Measurements from ENCODE around the gene FN3K.
A peak's percentile ranks its signal among the peaks of the same experiment; 100 is the strongest.

FN3K gene

DNA sequence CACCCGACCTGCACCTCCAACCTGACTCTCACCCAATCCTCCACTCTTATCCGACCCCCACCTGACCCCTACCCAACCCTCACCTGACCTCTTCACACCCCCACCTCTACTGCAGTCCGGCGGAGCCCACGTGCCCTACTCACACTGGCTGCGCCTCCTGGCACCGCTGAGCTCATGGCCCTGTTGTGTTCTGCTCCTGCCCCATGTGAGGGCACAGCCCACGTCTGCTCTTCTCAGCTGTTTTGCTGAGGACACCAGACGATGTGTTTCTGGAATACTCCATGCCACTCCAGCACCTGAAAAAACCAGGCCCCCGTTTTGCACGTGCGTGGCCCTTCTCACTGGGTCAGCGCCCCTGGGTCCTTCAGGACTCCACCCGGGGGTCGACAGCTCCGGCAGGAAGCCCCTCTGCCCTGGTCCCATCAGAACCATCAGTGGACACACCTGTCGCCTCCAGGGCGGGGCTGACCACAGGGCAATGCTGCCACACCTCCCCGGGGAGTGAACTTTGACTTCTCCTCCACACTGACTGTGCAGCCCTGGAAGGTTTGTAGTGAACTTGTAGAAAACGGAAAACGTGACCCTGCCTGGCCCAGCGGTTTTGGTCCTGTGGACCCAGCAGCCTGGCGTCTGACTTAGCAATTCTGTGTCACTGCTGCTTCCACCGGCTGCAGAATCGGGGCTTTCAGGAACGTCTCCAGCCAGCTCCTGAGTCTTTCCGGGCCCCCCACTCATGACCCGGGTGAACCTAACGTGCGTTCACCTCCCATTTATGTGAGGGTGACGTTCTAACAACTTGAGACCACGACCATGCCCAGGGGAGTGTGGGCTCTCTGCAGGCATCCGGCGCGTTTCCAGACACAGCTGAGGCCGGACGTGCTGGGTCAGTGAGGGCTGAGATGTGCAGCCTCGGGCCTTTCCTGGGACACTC, 31.2 kb upstream of the FN3K start:
- DNase-seq, result no peak

DNA sequence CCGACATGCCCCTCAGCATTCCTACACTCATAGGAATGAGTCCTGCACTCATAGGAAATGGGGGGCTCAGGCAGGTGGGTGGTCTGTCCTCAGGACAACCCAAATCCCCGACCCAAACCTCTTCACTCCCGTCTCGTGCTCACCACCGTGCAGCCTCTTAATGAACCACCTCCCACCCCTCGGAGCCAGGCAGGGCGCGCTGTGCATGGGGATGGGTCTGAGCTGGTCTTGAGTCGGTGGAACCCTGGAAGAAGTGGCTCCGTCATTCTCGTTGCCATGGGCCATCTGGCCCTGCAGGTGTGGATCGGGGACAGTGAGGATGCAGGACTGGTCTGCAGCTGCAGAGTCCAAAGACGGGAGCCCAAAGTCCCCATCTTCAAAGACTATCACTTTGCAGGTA, 30.5 kb upstream of the FN3K start:
- no peak for DNase-seq

DNA sequence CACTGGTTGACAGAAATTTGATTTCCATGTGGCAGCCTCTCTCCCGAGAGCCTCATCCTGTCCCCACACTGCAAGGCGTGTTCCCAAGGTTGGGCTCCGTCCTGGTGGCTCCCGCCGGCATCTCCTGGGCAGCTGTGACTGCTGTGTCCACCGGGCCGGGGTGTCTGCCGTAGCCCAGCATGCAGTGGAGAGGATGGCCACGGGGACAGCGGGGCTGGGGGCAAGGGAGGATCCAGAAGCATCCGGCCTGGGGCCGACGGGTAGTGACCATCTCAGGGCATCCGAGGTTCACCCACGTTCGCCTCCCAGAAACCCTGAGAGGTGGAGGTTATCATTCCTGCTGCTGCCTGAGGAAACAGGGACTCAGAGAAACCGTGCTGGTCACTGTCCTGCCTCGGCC, 29.7 kb upstream of the FN3K start:
- no peak for DNase-seq

DNA sequence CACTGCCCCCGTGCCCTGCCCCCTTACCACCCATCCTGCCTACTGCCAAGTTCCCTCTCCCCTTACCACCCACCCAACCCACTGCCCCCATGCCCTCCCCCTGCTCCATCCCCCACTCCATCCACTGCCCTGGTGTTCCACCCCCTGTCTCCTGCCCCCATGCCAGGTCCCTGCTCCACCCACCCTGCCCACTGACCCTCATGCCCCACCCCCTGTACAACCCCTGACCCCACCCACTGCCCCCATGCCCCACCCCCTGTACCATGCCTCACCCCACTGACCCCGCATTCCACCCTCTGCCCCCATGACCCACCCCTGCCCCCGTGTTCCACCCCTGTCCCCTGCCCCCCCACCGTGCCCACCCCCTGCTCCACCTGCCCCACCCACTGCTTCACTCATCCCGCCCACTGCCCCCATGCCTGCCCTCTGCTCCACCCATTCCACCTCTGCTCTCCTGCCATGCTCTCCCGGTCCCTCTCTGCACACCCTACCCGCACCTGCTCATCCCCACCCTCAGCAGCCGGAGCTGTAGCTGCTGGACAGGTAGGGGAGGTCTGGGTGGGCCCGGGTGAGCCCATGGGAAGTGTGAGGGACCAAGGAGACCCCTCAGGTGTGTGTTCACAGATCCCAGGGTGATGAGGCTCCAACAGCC, 26.3 kb upstream of the FN3K start:
- no peak for DNase-seq

DNA sequence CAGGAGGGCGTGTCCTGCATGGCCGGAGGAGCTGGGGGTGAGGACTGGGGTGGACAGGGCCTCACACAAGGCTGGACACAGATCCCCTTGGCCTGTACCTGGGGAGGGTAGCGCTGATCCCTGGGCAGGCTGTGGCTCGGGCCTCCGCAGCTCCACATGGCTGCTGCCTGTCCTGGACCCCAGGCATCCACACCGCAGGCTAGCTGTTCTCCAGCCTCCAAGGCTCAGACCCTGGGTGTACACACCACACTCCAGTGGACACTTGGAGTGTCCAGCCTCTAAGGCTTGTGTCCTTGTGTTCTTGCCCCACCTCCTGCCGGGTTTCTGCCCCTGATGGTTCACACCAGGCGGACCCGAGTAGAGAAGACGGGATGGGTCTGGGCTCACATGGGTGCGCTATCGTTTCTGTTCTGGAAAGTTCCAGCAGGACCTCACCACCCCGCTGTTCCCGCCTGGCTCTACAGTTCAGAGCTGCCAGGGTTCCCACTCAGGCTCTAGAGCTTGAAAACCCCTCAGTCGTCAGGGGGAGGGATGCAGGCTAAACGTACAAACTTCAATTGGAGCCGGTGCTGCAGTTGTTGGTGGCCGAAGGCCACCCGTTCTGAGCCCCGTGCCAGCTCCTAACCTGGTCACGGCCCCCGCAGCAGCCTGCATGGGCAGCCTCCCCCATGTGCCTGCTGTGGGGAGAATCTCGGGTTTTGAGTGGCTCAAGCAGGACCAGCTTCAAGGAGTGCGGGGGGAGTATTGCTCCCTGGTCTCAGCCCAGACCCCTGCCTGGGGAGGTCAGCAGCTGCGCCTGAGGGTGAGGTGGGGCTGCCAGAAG, 25.5 kb upstream of the FN3K start:
- no peak for DNase-seq

DNA sequence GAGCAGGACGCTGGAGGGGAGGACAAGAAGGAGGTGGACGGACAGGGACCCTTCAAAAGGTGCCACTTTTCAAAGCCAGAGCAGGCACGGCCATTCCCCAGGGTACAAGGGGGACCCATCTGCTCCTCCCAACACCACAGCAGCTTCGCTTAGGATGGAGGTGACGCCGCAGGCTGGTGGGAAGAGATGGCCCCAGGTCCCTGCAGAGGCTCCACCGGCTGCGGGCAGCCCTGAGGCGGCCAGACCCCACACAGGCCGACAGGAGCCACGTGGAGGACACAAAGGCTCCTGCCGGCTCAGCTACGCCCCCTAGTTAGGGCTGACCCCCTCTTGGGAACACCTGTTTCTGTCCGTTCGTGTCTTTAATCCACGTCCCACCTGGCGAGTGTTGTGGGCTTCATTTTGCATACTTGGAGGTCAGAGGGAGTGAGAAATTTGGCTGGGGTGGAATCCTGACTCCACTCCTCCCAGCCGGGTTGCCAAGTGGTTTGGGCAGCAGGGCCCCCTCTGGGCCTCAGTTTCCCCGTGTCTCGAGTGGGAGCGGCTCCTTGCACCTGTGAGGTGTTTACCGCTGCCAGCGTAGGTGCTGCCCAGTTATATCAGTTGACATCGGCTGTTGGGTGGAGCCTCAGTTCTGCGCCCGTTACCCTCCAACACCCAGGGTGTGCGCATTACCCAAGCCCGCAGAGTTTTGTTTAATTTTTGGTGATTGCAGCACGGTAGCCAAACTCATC, 24.7 kb upstream of the FN3K start:
- no peak for DNase-seq

DNA sequence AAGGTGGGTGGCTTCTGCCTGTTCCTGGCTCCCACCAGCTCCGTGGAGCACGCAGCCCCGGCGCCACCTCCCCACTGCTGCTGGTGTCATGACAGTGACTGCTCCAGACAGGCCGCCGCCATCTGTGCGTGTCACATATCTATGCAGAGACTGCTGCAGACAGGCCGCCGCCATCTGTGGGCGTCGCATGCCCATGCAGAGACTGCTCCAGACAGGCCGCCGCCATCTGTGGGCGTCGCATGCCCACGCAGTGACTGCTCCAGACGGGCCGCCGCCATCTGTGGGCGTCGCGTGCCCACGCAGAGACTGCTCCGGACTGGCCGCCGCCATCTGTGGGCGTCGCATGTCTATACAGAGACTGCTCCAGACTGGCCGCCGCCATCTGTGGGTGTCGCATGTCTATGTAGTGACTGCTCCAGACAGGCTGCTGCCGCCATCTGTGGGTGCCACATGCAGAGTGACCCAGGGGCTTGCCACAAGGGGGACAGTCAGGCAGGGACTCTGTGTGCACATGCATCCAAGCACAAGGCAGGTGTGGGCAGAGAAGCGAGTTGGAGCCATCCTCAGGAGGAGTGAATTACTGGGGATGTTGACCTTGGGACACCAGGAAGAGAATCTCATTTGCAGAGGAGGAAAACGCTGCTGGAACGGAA, 22.2 kb upstream of the FN3K start:
- DNase-seq, result no peak

DNA sequence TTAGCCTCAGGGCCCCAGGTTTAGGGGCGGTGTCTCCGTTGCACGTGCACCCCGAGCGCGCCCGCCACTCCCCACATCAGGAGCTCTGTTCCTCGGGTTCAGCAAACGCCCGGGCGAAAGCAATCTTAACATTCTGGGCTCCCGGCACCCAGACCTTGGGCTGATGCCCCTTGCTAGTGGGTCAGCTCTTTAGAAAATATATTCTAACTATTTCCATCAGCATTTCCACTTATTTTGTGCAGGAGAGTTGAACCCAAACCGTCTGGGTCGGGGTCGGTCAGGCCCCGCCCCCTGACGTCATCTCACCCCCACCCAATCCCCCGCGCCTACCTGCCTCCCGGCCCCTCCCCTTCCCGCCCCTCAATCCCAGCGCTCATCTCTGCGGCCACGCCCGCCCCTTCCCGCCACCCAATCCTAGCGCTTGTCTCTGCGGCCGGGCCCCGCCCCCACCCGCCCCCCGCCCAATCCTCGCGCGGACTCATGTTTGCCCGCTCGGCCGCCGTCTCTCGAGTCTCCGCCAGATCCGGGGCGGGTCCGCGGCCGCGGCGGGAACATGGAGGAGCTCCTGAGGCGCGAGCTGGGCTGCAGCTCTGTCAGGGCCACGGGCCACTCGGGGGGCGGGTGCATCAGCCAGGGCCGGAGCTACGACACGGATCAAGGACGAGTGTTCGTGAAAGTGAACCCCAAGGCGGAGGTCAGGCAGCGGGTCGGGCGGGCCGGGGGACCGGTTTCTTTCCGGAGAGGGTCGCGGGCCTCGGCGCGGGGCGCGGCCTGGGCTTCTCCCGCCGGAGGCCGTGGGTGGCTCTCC, 19.0 kb upstream of the FN3K start, which contains the start of gene FN3KRP:
Gene FN3KRP (plus strand): TSS at position 504 of the 808 bp plus-strand sequence. CDS start 50 bp downstream, at position 554.
- DNase-seq, result peak; percentile 95

GRCh38 chr17:82718986-82719685, 16.3 kb upstream of the FN3K start:
- no peak for DNase-seq

- DNase-seq, result no peak
Measured at GRCh38 chr17:82720204-82720603, 15.2 kb upstream of the FN3K start.

DNA sequence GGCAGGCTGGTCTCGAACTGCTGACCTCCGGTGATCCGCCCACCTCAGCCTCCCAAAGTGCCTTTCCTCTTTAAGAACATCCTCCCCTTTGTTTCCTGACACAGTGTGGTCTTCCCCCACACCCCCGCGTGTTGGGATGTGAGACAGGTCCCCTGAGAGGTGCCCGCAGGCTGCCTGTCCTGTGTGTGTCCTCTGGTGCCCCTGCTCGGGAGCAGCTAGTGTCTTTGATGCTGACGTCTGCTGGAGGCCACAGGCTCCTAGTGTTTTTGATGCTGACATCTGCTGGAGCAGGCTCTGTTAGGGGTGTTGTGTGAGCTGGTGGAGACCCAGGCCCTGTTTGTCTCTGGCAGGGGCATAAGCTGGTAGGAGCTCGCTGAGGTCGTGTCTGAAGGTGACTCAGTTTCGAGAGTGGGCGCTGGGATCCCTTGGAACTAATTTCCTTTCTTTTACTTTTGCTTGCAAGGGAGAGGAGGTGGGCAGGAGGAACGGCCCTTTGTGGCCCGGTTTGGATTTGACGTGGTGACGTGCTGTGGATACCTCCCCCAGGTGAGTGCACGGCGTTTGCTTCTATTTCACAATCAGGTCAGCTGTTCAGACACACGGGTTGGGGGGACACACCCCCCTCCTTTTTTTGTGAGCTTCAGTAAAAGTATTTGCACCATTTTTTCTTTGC, 12.9 kb upstream of the FN3K start:
- no peak for DNase-seq

- DNase-seq, result no peak
Measured at GRCh38 chr17:82723169-82723807, 12.1 kb upstream of the FN3K start.

DNA sequence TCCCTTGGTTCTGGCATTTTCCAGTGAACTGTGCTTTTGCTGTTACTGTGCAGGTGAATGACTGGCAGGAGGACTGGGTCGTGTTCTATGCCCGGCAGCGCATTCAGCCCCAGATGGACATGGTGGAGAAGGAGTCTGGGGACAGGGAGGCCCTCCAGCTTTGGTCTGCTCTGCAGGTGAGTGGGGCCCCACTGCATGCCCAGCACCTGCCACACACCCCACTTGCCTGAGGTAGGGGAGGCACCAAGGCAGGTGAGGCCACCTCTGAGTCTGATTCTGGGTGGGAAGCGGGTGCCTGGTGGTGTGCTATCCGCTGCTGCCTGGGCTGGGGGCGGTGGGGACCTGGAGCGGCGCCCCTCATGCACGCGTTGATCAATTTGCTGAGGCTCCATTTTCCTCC, 9.0 kb upstream of the FN3K start:
- no peak for DNase-seq

DNA sequence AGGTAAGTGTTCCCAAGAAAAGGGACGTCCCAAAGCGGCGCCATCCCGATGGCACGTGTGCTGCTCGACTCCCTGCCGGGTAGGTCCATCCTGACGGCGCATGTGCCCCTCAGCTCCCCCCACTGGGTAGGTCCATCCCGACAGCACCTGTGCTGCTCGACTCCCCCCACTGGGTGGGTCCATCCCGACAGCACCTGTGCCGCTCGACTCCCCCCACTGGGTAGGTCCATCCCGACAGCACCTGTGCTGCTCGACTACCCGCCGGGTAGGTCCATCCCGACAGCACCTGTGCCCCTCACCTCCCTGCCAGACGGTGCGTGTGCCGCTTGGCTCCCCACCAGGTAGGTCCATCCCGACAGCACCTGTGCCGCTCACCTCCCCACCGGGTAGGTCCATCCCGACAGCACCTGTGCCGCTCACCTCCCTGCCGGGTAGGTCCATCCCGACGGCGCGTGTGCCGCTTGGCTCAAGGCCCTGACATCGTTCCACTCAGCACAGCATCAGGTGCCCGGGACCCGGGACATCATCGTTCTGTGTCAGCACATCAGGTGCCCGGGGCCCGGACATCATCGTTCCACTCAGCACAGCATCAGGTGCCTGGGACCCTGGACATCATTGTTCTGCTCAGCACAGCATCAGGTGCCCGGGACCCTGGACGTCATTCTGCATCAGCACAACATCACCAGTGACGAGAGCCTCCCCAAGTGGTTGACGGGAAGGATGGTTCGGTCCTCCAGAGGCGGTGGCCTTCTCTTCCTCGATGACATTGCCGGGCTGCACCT, 5.7 kb upstream of the FN3K start:
- no peak for DNase-seq

- no peak for DNase-seq
Measured at GRCh38 chr17:82732118-82732743, 3.2 kb upstream of the FN3K start.

GRCh38 chr17:82736511-82737185, 1.2 kb downstream of the FN3K start:
- no peak for DNase-seq
